ENCODE results near the gene GATA6. TPM values are rescaled to one million over a fixed set of nuclear protein-coding genes. Genes with fewer than 3 reads are reported as not detected.

The GATA6 gene
- total and polyA plus RNA-seq, 2 of the 13 experiments (the other 11 are each of a cell fraction or from before 2014, with no cell fraction given), result 0.84 to 3.2 TPM

GRCh38 chr18:22194151-22194598 lies 24.8 kb downstream of the GATA6 start (continued):
- no peak for TF ChIP-seq E2F1 (CRISPR knock-in tag; IDR thresholded peaks at IDR 0.05)
- no peak for TF ChIP-seq TBL1XR1 (IDR thresholded peaks at IDR 0.05; ENCODE audit: borderline replicate concordance, low read length, partially characterized antibody)
- no peak for TF ChIP-seq ZNF251 (CRISPR knock-in tag; IDR thresholded peaks at IDR 0.05)
- no peak for TF ChIP-seq SMARCE1 (IDR thresholded peaks at IDR 0.05; ENCODE audit: borderline replicate concordance)
- TF ChIP-seq, protein P1, sequence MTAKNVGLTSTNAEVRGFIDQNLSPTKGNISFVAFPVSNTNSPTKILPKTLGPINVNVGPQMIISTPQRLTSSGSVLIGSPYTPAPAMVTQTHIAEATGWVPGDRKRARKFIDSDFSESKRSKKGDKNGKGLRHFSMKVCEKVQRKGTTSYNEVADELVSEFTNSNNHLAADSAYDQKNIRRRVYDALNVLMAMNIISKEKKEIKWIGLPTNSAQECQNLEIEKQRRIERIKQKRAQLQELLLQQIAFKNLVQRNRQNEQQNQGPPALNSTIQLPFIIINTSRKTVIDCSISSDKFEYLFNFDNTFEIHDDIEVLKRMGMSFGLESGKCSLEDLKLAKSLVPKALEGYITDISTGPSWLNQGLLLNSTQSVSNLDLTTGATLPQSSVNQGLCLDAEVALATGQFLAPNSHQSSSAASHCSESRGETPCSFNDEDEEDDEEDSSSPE (CRISPR knock-in tag; IDR thresholded peaks at IDR 0.05), result no peak
- TF ChIP-seq KLF16 (CRISPR knock-in tag; IDR thresholded peaks at IDR 0.05), result no peak
- TF ChIP-seq ZBTB2 (CRISPR knock-in tag; IDR thresholded peaks at IDR 0.05; ENCODE audit: low read depth), result no peak
- TF ChIP-seq XRCC5 (optimal IDR thresholded peaks at IDR 0.05; ENCODE audit: low read length), result peak; percentile 83
- no peak for TF ChIP-seq ZNF777 (CRISPR knock-in tag; IDR thresholded peaks at IDR 0.05)
- no peak for TF ChIP-seq PAF1 (CRISPR knock-in tag; IDR thresholded peaks at IDR 0.05)
- TF ChIP-seq ZNF546 (CRISPR knock-in tag; conservative IDR thresholded peaks at IDR 0.05), result no peak
- TF ChIP-seq KLF6 (CRISPR knock-in tag; IDR thresholded peaks at IDR 0.05), result no peak
- no peak for TF ChIP-seq NFIB (CRISPR knock-in tag; IDR thresholded peaks at IDR 0.05; ENCODE audit: borderline replicate concordance)
- TF ChIP-seq, protein P2, sequence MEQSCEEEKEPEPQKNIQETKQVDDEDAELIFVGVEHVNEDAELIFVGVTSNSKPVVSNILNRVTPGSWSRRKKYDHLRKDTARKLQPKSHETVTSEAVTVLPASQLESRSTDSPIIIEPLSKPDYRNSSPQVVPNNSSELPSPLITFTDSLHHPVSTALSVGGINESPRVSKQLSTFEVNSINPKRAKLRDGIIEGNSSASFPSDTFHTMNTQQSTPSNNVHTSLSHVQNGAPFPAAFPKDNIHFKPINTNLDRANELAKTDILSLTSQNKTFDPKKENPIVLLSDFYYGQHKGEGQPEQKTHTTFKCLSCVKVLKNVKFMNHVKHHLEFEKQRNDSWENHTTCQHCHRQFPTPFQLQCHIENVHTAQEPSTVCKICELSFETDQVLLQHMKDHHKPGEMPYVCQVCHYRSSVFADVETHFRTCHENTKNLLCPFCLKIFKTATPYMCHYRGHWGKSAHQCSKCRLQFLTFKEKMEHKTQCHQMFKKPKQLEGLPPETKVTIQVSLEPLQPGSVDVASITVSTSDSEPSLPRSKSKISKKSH (CRISPR knock-in tag; IDR thresholded peaks at IDR 0.05; ENCODE audit: borderline replicate concordance), result no peak
- 0 out of 2 replicates have a peak, but pooled peaks have one; percentile 37 for TF ChIP-seq ZNF124 (CRISPR knock-in tag; IDR thresholded peaks at IDR 0.05)
- no peak for TF ChIP-seq EZH2 (conservative IDR thresholded peaks at IDR 0.05; ENCODE audit: low read depth, low read length)
- TF ChIP-seq ZNF572 (CRISPR knock-in tag; IDR thresholded peaks at IDR 0.05), result no peak
- TF ChIP-seq ZNF589 (CRISPR knock-in tag; conservative IDR thresholded peaks at IDR 0.05), result no peak
- no peak; the same call in 1 of the 2 replicates for TF ChIP-seq DRAP1 (CRISPR knock-in tag; IDR thresholded peaks at IDR 0.05)
- no peak for TF ChIP-seq ATF7 (IDR thresholded peaks at IDR 0.05)
- TF ChIP-seq ATF7 (CRISPR knock-in tag; IDR thresholded peaks at IDR 0.05), result no peak
- TF ChIP-seq ZNF460 (CRISPR knock-in tag; IDR thresholded peaks at IDR 0.05; ENCODE audit: borderline replicate concordance), result no peak; the same call in 1 of the 2 replicates
- TF ChIP-seq ZKSCAN8 (CRISPR knock-in tag; IDR thresholded peaks at IDR 0.05; ENCODE audit: borderline replicate concordance), result peak; percentile 13; the same call in 1 of the 2 replicates
- no peak for TF ChIP-seq ZNF563 (CRISPR knock-in tag; IDR thresholded peaks at IDR 0.05)
- no peak for TF ChIP-seq ZNF7 (CRISPR knock-in tag; IDR thresholded peaks at IDR 0.05)
- TF ChIP-seq, protein P3, sequence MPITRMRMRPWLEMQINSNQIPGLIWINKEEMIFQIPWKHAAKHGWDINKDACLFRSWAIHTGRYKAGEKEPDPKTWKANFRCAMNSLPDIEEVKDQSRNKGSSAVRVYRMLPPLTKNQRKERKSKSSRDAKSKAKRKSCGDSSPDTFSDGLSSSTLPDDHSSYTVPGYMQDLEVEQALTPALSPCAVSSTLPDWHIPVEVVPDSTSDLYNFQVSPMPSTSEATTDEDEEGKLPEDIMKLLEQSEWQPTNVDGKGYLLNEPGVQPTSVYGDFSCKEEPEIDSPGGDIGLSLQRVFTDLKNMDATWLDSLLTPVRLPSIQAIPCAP (CRISPR knock-in tag; IDR thresholded peaks at IDR 0.05; ENCODE audit: low read depth), result no peak
